CD14-positive monocyte (primary cell): ENCODE data around the gene MPL. TPM values are rescaled to one million over a fixed set of nuclear protein-coding genes. Genes with fewer than 3 reads are reported as not detected.

Source experiments
- DNase-seq, 3 donors: peaks; one replicate each; pipeline ENCODE4 v3.0.0-alpha.2; 2011 to 2022
- H2AFZ ChIP-seq: 2 replicates; pipeline ENCODE4 v1.6.0; 2012; ENCODE audit warnings: mild to moderate bottlenecking, low read depth, low read length, inconsistent platforms; ENCODE audit not compliant: insufficient read depth, poor library complexity, severe bottlenecking
- H3K27ac ChIP-seq, 2 donors: 1 replicate in 1 of 2; 2 replicates in 1 of 2; pipeline ENCODE4 v1.5.1; 2012 to 2013; ENCODE audit warnings: low read length in 2 of 2, control low read depth in 1 of 2, inconsistent platforms in 1 of 2, low read depth in 1 of 2, mild to moderate bottlenecking in 1 of 2
- H3K27me3 ChIP-seq, 2 donors: one replicate each; pipeline versions ENCODE4 v1.6.0 to v1.6.1; 2011 to 2013; ENCODE audit warnings: low read length in 2 of 2; ENCODE audit not compliant: control insufficient read depth in 2 of 2, insufficient read depth in 2 of 2
- H3K36me3 ChIP-seq, 2 donors: replicated peaks in 1 of 2; 1 replicate in 1 of 2; 2 replicates in 1 of 2; pipeline versions ENCODE4 v1.5.1 to v1.6.1; 2012 to 2013; ENCODE audit warnings: low read length in 2 of 2, control low read depth in 1 of 2, inconsistent platforms in 1 of 2, mild to moderate bottlenecking in 1 of 2; ENCODE audit not compliant: insufficient read depth in 2 of 2, control insufficient read depth in 1 of 2
- H3K4me1 ChIP-seq, 2 donors: 1 replicate in 1 of 2; 2 replicates in 1 of 2; pipeline versions ENCODE4 v1.5.1 to v1.6.1; 2012 to 2013; ENCODE audit warnings: low read length in 2 of 2, control low read depth in 1 of 2, inconsistent platforms in 1 of 2, mild to moderate bottlenecking in 1 of 2, moderate library complexity in 1 of 2; ENCODE audit not compliant: insufficient read depth in 2 of 2, control insufficient read depth in 1 of 2
- H3K4me2 ChIP-seq: replicated peaks from 2 replicates; pipeline ENCODE3; 2012; ENCODE audit warnings: low read length, moderate library complexity, mild to moderate bottlenecking; ENCODE audit not compliant: poor library complexity, severe bottlenecking; ENCODE audit errors: extremely low read depth
- H3K4me3 ChIP-seq, 3 experiments: fragments of 200-600 bp in 1 of 3; sonication (generic) in 1 of 3; replicated peaks in 1 of 3; 1 replicate in 2 of 3; 2 replicates in 1 of 3; pipeline ENCODE4 v1.5.1; 2011 to 2013; ENCODE audit warnings: low read length in 3 of 3, mild to moderate bottlenecking in 3 of 3, control low read depth in 2 of 3, low read depth in 2 of 3, inconsistent platforms in 1 of 3, moderate library complexity in 1 of 3
- H3K79me2 ChIP-seq: 2 replicates; pipeline ENCODE4 v1.6.0; 2012; ENCODE audit warnings: mild to moderate bottlenecking, control low read depth, inconsistent platforms, low read length, moderate library complexity; ENCODE audit not compliant: insufficient read depth
- H3K9ac ChIP-seq: 2 replicates; pipeline ENCODE4 v1.6.0; 2017; ENCODE audit warnings: low read length, mild to moderate bottlenecking; ENCODE audit not compliant: insufficient read depth, poor library complexity, severe bottlenecking
- H3K9me3 ChIP-seq, 2 donors: replicated peaks in 1 of 2; 1 replicate in 1 of 2; 2 replicates in 1 of 2; pipeline versions ENCODE4 v1.5.1 to v1.6.1; 2012 to 2013; ENCODE audit warnings: low read length in 2 of 2, control low read depth in 1 of 2; ENCODE audit not compliant: control insufficient read depth in 1 of 2, insufficient read depth in 1 of 2
- H4K20me1 ChIP-seq: 2 replicates; pipeline ENCODE4 v1.6.0; 2012; ENCODE audit warnings: mild to moderate bottlenecking, low read length, control low read depth, moderate library complexity; ENCODE audit not compliant: insufficient read depth
- H3K27ac Mint-ChIP-seq, 7 donors: one replicate each; pipeline ENCODE4 v1.8.0; 2020; ENCODE audit warnings: mild to moderate bottlenecking in 7 of 7, mixed read lengths in 7 of 7, moderate library complexity in 6 of 7, inconsistent platforms in 2 of 7
- H3K27me3 Mint-ChIP-seq, 3 donors: one replicate each; pipeline ENCODE4 v1.8.0; 2021 to 2022; ENCODE audit warnings: low read depth in 3 of 3, mild to moderate bottlenecking in 3 of 3, mixed read lengths in 3 of 3, moderate library complexity in 3 of 3, inconsistent platforms in 1 of 3
- H3K36me3 Mint-ChIP-seq, 2 donors: one replicate each; pipeline ENCODE4 v1.8.0; 2020; ENCODE audit warnings: mixed read lengths in 2 of 2, inconsistent platforms in 1 of 2, mild to moderate bottlenecking in 1 of 2
- H3K4me1 Mint-ChIP-seq: one replicate; pipeline ENCODE4 v1.8.0; 2020; ENCODE audit warnings: mild to moderate bottlenecking, mixed read lengths
- H3K4me3 Mint-ChIP-seq, 2 donors: one replicate each; pipeline ENCODE4 v1.8.0; 2020; ENCODE audit warnings: mild to moderate bottlenecking in 2 of 2, mixed read lengths in 2 of 2, moderate library complexity in 1 of 2
- H3K9me3 Mint-ChIP-seq, 7 donors: one replicate each; pipeline ENCODE4 v1.8.0; 2020 to 2022; ENCODE audit warnings: mixed read lengths in 7 of 7, mild to moderate bottlenecking in 6 of 7, moderate library complexity in 6 of 7, inconsistent platforms in 2 of 7
- WGBS: methylation state at CpG from one replicate; pipeline ENCODE4 v1.1.5; 2013; ENCODE audit warnings: missing lambda C conversion rate; ENCODE audit not compliant: insufficient coverage; 5-methylcytosine and 5-hydroxymethylcytosine counted together
- intact Hi-C, 2 donors: fragments of 100-400 bp; cut with micrococcal nuclease; formaldehyde crosslinking; loops; one replicate each; pipeline versions ENCODE4 v1.15.0 to v1.15.1; 2023
- polyA plus RNA-seq, 3 donors: library from polyadenylated mRNA; depleted of rRNA in 1 of 3; unstranded in 2 of 3; stranded (reverse) in 1 of 3; fragments of 300-500 nt in 2 of 3; fragments of >200 nt in 1 of 3; fragmentation: Illumina TruSeq in 2 of 3; gene quantifications; 1 replicate in 2 of 3; 2 replicates in 1 of 3; pipeline ENCODE4 v1.2.3, GENCODE V29; 2012 to 2021
- TF ChIP-seq, protein P1 (sequence below): fragments of 200-600 bp; IDR thresholded peaks from one replicate; pipeline ENCODE4 v1.8.0; 2022; ENCODE audit warnings: antibody characterized with exemption, mild to moderate bottlenecking

The MPL gene
- polyA plus RNA-seq, 3 donors = not detected

GRCh38 chr1:43296207-43296606 is 41.4 kb upstream of the MPL start:
- H4K20me1 ChIP-seq = no peaks in the 10 kb centered on the region
- H3K9me3 ChIP-seq = no peaks in the 10 kb centered on the region
- no peak overlapping the region for H3K9ac ChIP-seq
- intact Hi-C loops = no loop called here
- no peaks in the 10 kb centered on the region for H3K36me3 Mint-ChIP-seq
- TF ChIP-seq, protein P1, sequence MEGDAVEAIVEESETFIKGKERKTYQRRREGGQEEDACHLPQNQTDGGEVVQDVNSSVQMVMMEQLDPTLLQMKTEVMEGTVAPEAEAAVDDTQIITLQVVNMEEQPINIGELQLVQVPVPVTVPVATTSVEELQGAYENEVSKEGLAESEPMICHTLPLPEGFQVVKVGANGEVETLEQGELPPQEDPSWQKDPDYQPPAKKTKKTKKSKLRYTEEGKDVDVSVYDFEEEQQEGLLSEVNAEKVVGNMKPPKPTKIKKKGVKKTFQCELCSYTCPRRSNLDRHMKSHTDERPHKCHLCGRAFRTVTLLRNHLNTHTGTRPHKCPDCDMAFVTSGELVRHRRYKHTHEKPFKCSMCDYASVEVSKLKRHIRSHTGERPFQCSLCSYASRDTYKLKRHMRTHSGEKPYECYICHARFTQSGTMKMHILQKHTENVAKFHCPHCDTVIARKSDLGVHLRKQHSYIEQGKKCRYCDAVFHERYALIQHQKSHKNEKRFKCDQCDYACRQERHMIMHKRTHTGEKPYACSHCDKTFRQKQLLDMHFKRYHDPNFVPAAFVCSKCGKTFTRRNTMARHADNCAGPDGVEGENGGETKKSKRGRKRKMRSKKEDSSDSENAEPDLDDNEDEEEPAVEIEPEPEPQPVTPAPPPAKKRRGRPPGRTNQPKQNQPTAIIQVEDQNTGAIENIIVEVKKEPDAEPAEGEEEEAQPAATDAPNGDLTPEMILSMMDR = no peak
- no peaks in the 10 kb centered on the region for H3K79me2 ChIP-seq
- WGBS = no CpG with 5 or more reads among the region's 1 CpG
- peaks cover 4% of the 10 kb centered on the region for H3K4me1 Mint-ChIP-seq
- H3K27me3 Mint-ChIP-seq = peaks cover 0 to 2% (median 2%) of the 10 kb centered on the region in 3 donors
- H3K27me3 ChIP-seq = no peaks in the 10 kb centered on the region
- H3K4me3 Mint-ChIP-seq = no peak overlapping the region
- peaks cover 0 to 5% of the 10 kb centered on the region in 2 donors for H3K4me1 ChIP-seq
- H3K9me3 Mint-ChIP-seq = no peaks in the 10 kb centered on the region
- no peaks in the 10 kb centered on the region for H3K36me3 ChIP-seq
- H3K27ac Mint-ChIP-seq = no peak overlapping the region
- H3K27ac ChIP-seq = no peak overlapping the region
- no peak overlapping the region for H2AFZ ChIP-seq
- no peak overlapping the region for H3K4me2 ChIP-seq
- no peak for DNase-seq
- no peak overlapping the region for H3K4me3 ChIP-seq

GRCh38 chr1:43298055-43298454 is 39.6 kb upstream of the MPL start:
- Mint-ChIP-seq H3K4me3 (no peak overlapping the region), H3K4me1 (peaks cover 5% of the 10 kb centered on the region), H3K9me3 (no peaks in the 10 kb centered on the region), H3K36me3 (no peaks in the 10 kb centered on the region), H3K27me3 (peaks cover 0 to 2% (median 2%) of the 10 kb centered on the region in 3 donors), H3K27ac (no peak overlapping the region)
- no CpG with 5 or more reads among the region's 1 CpG for WGBS
- intact Hi-C loops = no loop called here
- H3K27ac ChIP-seq = no peak overlapping the region
- no peak overlapping the region for H2AFZ ChIP-seq
- H3K4me1 ChIP-seq = peaks cover 0 to 5% of the 10 kb centered on the region in 2 donors
- no peaks in the 10 kb centered on the region for H4K20me1 ChIP-seq
- TF ChIP-seq, protein P1 = no peak
- no peaks in the 10 kb centered on the region for H3K36me3 ChIP-seq
- H3K9me3 ChIP-seq = no peaks in the 10 kb centered on the region
- H3K4me2 ChIP-seq = no peak overlapping the region
- no peak overlapping the region for H3K4me3 ChIP-seq
- no peak overlapping the region for H3K9ac ChIP-seq
- DNase-seq = no peak
- no peaks in the 10 kb centered on the region for H3K27me3 ChIP-seq
- no peaks in the 10 kb centered on the region for H3K79me2 ChIP-seq
